Airway epithelial cell (primary cell): ENCODE results near the gene LAMA5. TPM values are rescaled to one million over a fixed set of nuclear protein-coding genes. Genes with fewer than 3 reads are reported as not detected.

ENCODE experiments used
- total RNA-seq: library from RNA; depleted of rRNA; stranded (reverse); fragments of >200 nt; gene quantifications from 2 replicates; pipeline ENCODE4 v1.2.3, GENCODE V29; 2015

LAMA5 gene, protein sequence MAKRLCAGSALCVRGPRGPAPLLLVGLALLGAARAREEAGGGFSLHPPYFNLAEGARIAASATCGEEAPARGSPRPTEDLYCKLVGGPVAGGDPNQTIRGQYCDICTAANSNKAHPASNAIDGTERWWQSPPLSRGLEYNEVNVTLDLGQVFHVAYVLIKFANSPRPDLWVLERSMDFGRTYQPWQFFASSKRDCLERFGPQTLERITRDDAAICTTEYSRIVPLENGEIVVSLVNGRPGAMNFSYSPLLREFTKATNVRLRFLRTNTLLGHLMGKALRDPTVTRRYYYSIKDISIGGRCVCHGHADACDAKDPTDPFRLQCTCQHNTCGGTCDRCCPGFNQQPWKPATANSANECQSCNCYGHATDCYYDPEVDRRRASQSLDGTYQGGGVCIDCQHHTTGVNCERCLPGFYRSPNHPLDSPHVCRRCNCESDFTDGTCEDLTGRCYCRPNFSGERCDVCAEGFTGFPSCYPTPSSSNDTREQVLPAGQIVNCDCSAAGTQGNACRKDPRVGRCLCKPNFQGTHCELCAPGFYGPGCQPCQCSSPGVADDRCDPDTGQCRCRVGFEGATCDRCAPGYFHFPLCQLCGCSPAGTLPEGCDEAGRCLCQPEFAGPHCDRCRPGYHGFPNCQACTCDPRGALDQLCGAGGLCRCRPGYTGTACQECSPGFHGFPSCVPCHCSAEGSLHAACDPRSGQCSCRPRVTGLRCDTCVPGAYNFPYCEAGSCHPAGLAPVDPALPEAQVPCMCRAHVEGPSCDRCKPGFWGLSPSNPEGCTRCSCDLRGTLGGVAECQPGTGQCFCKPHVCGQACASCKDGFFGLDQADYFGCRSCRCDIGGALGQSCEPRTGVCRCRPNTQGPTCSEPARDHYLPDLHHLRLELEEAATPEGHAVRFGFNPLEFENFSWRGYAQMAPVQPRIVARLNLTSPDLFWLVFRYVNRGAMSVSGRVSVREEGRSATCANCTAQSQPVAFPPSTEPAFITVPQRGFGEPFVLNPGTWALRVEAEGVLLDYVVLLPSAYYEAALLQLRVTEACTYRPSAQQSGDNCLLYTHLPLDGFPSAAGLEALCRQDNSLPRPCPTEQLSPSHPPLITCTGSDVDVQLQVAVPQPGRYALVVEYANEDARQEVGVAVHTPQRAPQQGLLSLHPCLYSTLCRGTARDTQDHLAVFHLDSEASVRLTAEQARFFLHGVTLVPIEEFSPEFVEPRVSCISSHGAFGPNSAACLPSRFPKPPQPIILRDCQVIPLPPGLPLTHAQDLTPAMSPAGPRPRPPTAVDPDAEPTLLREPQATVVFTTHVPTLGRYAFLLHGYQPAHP (N-terminal part only)
- 210 and 243 TPM in 2 replicates for total RNA-seq

DNA sequence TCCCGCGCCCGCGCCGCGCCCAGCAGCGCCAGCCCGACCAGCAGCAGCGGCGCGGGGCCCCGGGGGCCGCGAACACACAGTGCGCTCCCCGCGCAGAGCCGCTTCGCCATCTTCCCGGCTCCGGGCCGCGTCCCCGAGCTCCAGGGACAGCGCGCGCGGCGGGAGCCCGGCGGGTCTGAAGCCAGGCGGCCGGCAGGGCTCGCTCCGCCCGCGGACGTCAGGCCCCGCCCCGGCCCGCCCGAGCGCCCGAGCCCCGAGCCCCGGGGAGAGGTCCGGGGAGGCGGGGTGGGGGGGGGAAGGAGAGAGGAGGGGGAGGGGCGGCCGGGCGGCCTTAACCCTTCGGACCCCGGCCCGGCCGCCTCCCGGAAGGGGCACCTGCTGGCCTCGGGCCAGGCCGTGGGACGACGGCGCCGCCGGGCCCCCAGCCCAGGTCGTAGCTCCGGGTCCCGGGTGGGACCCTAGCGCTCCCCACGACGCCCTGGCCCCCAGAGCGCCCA is at the start of gene LAMA5:
TSS of gene LAMA5 (minus strand) at position 177 of the 497 bp plus-strand sequence. CDS start at position 110, 67 bp downstream.

DNA sequence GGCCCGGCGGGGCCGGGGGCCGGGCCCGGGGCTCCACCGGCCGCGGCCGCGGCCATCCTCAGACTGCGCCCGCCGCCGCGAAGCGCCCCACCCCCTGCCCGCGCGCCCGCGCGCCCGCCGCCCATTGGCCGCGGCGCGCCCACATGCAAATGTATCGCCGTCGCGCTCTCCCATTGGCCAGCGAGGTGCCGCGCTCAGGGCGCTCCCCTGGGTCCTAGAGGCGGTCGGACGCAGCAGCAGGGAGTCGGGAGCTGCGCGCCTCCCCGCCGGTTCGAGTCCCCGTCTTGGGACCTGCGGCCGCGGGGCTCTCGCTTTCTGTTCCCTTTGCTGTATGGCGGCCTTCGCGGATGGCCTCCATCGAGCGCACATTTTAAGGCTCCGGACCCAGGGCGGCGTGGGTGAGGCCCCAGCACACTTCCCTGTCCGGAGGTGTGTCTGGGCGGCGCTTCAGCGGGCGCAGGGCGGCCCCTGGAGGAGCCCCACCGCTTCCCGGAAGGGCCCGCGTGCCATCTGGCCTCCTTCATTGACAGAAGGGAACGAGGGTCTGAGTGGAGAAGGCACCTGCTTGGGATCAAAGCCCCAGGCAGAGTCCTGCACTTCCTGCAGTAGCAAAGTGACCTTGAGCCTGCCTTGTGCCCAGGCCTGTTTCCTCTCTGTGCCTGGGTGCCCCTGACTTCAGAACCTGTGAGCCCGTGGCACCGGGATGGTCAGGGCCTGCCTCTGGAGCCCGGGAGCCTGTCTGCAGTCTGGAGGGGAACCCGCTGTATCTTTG is 40.3 kb upstream of the LAMA5 start, which contains the start of gene CABLES2:
TSS of gene CABLES2 (minus strand) at position 65 of the 772 bp plus-strand sequence. CDS start at position 56, 9 bp downstream.

DNA sequence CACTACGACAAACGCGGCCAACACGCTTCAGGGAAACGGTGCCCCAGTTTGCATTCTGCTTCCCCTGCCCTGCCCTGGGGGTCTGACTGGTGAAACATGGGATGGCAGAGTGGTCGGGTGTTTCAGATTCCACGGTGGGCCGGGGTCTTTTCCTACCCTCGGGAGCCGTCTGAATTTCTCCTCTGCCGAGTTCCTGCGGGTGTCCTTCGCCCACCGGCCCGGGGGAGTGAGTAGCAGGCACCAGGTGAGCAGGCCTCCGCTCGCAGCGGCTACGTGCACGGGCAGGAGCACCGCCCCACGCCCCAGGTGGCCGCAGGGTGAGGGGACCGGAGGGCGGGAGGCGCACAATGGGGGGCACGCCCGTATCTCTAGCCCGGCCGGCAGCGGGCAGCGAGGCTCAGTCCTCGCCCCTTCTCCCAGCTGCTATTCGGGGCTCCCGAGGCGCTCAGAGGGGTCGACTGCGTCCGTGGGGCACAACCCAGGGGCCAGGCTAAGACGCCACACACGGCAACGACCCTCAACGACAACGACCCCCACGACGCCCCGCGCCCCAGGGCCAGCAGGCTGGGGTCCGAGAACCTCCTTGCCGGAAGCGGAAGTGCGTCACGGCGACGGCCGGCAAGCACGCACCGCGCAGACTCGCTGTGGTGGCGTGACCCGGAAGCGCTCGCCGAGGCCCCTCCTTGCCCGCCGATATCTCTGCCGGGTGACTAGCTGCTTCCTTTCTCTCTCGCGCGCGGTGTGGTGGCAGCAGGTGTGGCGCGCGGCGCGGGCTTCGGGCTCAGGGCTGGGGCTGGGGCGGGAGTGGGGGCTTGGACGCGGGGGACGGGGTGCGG is 19.5 kb upstream of the LAMA5 start, which contains the start of gene RPS21:
TSS of gene RPS21 (plus strand) at position 721 of the 836 bp plus-strand sequence. CDS start 236 bp downstream, outside the sequence.

DNA sequence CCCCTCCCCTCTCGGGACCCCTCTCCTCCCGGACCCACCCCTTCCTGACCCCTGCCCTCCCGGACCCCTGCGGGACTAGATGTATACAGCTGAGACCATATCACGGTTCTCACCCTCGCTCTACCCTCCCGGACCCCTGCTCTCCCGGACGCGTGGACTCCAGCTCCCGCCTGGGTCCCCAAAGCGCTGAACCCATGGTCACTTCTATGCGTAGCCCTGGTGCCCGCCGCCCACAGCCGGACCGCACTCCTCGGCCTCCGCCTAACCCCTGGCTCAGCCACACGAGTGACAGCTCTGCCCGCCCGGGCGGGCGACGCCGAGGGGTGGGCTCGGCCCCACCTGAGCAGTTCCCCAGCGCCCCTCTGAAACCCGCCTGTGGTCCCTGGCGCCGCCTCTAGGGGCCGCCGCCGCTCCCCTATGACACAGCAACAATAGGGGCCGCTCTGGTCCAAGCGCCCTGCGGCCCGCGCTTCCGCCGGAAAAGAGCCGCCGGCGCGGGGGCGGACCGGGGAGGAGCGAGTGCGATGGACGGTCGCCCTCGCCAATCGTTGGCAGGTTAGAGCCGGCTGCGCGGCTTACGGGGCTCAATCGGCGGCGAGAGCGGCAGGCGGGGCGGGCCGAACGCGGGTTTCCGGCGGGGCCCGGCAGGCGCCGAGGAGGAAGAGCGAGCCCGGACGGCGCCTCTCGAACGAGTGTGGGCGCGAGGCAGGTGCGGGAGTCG is 64.6 kb downstream of the LAMA5 start, which contains the start of gene ADRM1:
TSS of gene ADRM1 (plus strand) at position 657 of the 721 bp plus-strand sequence. CDS start 572 bp downstream, outside the sequence.

Other genes with a start within 250 kb of the LAMA5 start
- 17.5 and 21.6 TPM in 2 replicates for gene LSM14B, start 244.8 kb downstream of the LAMA5 start, total RNA-seq
- gene PSMA7, start 223.9 kb downstream of the LAMA5 start, total RNA-seq, result 484 and 626 TPM in 2 replicates
- gene SS18L1, start 223.5 kb downstream of the LAMA5 start, total RNA-seq, result 6.0 and 10.2 TPM in 2 replicates
- 18.3 and 30.9 TPM in 2 replicates for gene MTG2, start 184.3 kb downstream of the LAMA5 start, total RNA-seq
- gene HRH3, start 147.0 kb downstream of the LAMA5 start, total RNA-seq, result not detected in 2 replicates
- gene OSBPL2, start 128.8 kb downstream of the LAMA5 start, total RNA-seq, result 22.7 and 28.8 TPM in 2 replicates
- 252 and 281 TPM in 2 replicates for gene ADRM1, start 64.3 kb downstream of the LAMA5 start, total RNA-seq
- 2,524 and 3,677 TPM in 2 replicates for gene RPS21, start 19.8 kb upstream of the LAMA5 start, total RNA-seq
- gene CABLES2, start 40.0 kb upstream of the LAMA5 start, total RNA-seq, result 4.0 and 4.8 TPM in 2 replicates
- 2.2 and 4.2 TPM in 2 replicates for gene RBBP8NL, start 60.2 kb upstream of the LAMA5 start, total RNA-seq
- not detected in 2 replicates for gene GATA5, start 108.7 kb upstream of the LAMA5 start, total RNA-seq